HPDE6-E6E7 (cell line): ENCODE results near the gene NEURL3.
"Not testable (repeated sequence)": the region's sequence is repeated elsewhere in the genome, so short reads cannot be mapped to it uniquely, and the experiment has no call there.

Experiments used
- DNase-seq: peaks from one replicate; pipeline ENCODE4 v3.0.0; 2011; ENCODE audit warnings: missing footprints; ENCODE audit errors: extremely low spot score

NEURL3 gene

GRCh38 chr2:96505231-96505889 lies at the start of gene NEURL3:
NEURL3 (minus strand) TSS chr2:96505357; CDS start chr2:96505286, 71 bp downstream.
- DNase-seq, result peak; percentile 92

GRCh38 chr2:96554293-96555145 lies 49.4 kb upstream of the NEURL3 start:
- DNase-seq, result no peak

GRCh38 chr2:96553957-96554292 lies 48.8 kb upstream of the NEURL3 start:
- DNase-seq, result not testable (repeated sequence)

- DNase-seq, result no peak
These were observed 48.2 kb upstream of the NEURL3 start for GRCh38 chr2:96553176-96553956.

GRCh38 chr2:96552315-96553175 lies 47.4 kb upstream of the NEURL3 start:
- no peak for DNase-seq

GRCh38 chr2:96551605-96552314 lies 46.6 kb upstream of the NEURL3 start:
- DNase-seq, result no peak

GRCh38 chr2:96550787-96551604 lies 45.8 kb upstream of the NEURL3 start:
- DNase-seq, result no peak

- DNase-seq, result no peak
These were observed 45.0 kb upstream of the NEURL3 start for GRCh38 chr2:96549967-96550786.

GRCh38 chr2:96549466-96549785 lies 44.3 kb upstream of the NEURL3 start:
- DNase-seq, result no peak

- no peak for DNase-seq
These were observed 43.7 kb upstream of the NEURL3 start for GRCh38 chr2:96548558-96549465.

- DNase-seq, result no peak
These were observed 42.6 kb upstream of the NEURL3 start for GRCh38 chr2:96547731-96548171.

- no peak for DNase-seq
These were observed 42.1 kb upstream of the NEURL3 start for GRCh38 chr2:96547203-96547641.

GRCh38 chr2:96546797-96547196 lies 41.6 kb upstream of the NEURL3 start:
- no peak for DNase-seq

- DNase-seq, result no peak
These were observed 41.2 kb upstream of the NEURL3 start for GRCh38 chr2:96546321-96546720.

- no peak for DNase-seq
These were observed 37.3 kb upstream of the NEURL3 start for GRCh38 chr2:96542357-96542977.

GRCh38 chr2:96541398-96542152 lies 36.4 kb upstream of the NEURL3 start:
- no peak for DNase-seq

- DNase-seq, result no peak
These were observed 35.0 kb upstream of the NEURL3 start for GRCh38 chr2:96540136-96540535.
